ENCODE measurements around the gene MYL6.

The MYL6 gene

GRCh38 chr12:56198836-56199235, 40.7 kb downstream of the MYL6 start:
- TF ChIP-seq REST (IDR thresholded peaks at IDR 0.05; ENCODE audit: insufficient read depth in 1 of 2, low read depth in 2 of 2, low read length in 2 of 2) (no peak), FOXP2 (optimal IDR thresholded peaks at IDR 0.05; ENCODE audit: borderline replicate concordance, extremely low read depth, extremely low read length, insufficient read depth) (no peak), POLR2AphosphoS5 (IDR thresholded peaks at IDR 0.05; ENCODE audit: low read depth, low read length) (no peak), SIN3A (IDR thresholded peaks at IDR 0.05; ENCODE audit: borderline replicate concordance, insufficient read depth, low read length) (no peak), TAF1 (IDR thresholded peaks at IDR 0.05; ENCODE audit: borderline replicate concordance, insufficient read depth, low read length) (no peak)

- no peak for TF ChIP-seq FOXP2 (optimal IDR thresholded peaks at IDR 0.05; ENCODE audit: borderline replicate concordance, extremely low read depth, extremely low read length, insufficient read depth)
- TF ChIP-seq REST (IDR thresholded peaks at IDR 0.05; ENCODE audit: insufficient read depth in 1 of 2, low read depth in 2 of 2, low read length in 2 of 2), result no peak
- TF ChIP-seq POLR2AphosphoS5 (IDR thresholded peaks at IDR 0.05; ENCODE audit: low read depth, low read length), result no peak
Observed at GRCh38 chr12:56202366-56202765, 44.2 kb downstream of the MYL6 start.

- no peak for TF ChIP-seq POLR2AphosphoS5 (IDR thresholded peaks at IDR 0.05; ENCODE audit: low read depth, low read length)
- TF ChIP-seq REST (IDR thresholded peaks at IDR 0.05; ENCODE audit: insufficient read depth in 1 of 2, low read depth in 2 of 2, low read length in 2 of 2), result no peak
Observed at GRCh38 chr12:56202838-56203237, 44.7 kb downstream of the MYL6 start.

- TF ChIP-seq SIN3A (IDR thresholded peaks at IDR 0.05; ENCODE audit: borderline replicate concordance, insufficient read depth, low read length) (no peak), POLR2AphosphoS5 (IDR thresholded peaks at IDR 0.05; ENCODE audit: low read depth, low read length) (no peak), REST (IDR thresholded peaks at IDR 0.05; ENCODE audit: insufficient read depth in 1 of 2, low read depth in 2 of 2, low read length in 2 of 2) (no peak), TAF1 (IDR thresholded peaks at IDR 0.05; ENCODE audit: borderline replicate concordance, insufficient read depth, low read length) (no peak), FOXP2 (optimal IDR thresholded peaks at IDR 0.05; ENCODE audit: borderline replicate concordance, extremely low read depth, extremely low read length, insufficient read depth) (no peak)
Observed at GRCh38 chr12:56204275-56204674, 46.1 kb downstream of the MYL6 start.

- TF ChIP-seq POLR2AphosphoS5 (IDR thresholded peaks at IDR 0.05; ENCODE audit: low read depth, low read length), result no peak
- TF ChIP-seq TAF1 (IDR thresholded peaks at IDR 0.05; ENCODE audit: borderline replicate concordance, insufficient read depth, low read length), result no peak
- no peak for TF ChIP-seq SIN3A (IDR thresholded peaks at IDR 0.05; ENCODE audit: borderline replicate concordance, insufficient read depth, low read length)
Observed at GRCh38 chr12:56205445-56205844, 47.3 kb downstream of the MYL6 start.

Data from PFSK-1 (cell line).